NCI-H510A (cell line): ENCODE results near the gene DNMT3A.

Experiments
- DNase-seq: peaks from one replicate; lab custom pipeline; 2025; lab: John Stamatoyannopoulos, UW

DNMT3A gene

GRCh38 chr2:25257032-25257552, 84.6 kb downstream of the DNMT3A start:
- no peak for DNase-seq

- DNase-seq = no peak
These were observed 85.2 kb downstream of the DNMT3A start for GRCh38 chr2:25256488-25256875.

- no peak for DNase-seq
These were observed 85.8 kb downstream of the DNMT3A start for GRCh38 chr2:25255745-25256487.

- DNase-seq = no peak
These were observed 86.8 kb downstream of the DNMT3A start for GRCh38 chr2:25254961-25255360.

GRCh38 chr2:25253153-25253626, 88.5 kb downstream of the DNMT3A start:
- no peak for DNase-seq

GRCh38 chr2:25252291-25253152, 89.2 kb downstream of the DNMT3A start:
- DNase-seq = peak; percentile 86

GRCh38 chr2:25251422-25252273, 90.1 kb downstream of the DNMT3A start:
- DNase-seq = no peak

- no peak for DNase-seq
These were observed 90.7 kb downstream of the DNMT3A start for GRCh38 chr2:25251071-25251421.

GRCh38 chr2:25250331-25251070, 91.2 kb downstream of the DNMT3A start:
- DNase-seq = no peak

GRCh38 chr2:25249785-25250184, 91.9 kb downstream of the DNMT3A start:
- DNase-seq = no peak

- DNase-seq = no peak
These were observed 93.8 kb downstream of the DNMT3A start for GRCh38 chr2:25247792-25248512.

GRCh38 chr2:25246558-25247290, 95.0 kb downstream of the DNMT3A start:
- DNase-seq = no peak

GRCh38 chr2:25246001-25246400, 95.7 kb downstream of the DNMT3A start:
- DNase-seq = no peak

- no peak for DNase-seq
These were observed 96.6 kb downstream of the DNMT3A start for GRCh38 chr2:25245141-25245540.

GRCh38 chr2:25243995-25244394, 97.7 kb downstream of the DNMT3A start:
- no peak for DNase-seq

- no peak for DNase-seq
These were observed 100.3 kb downstream of the DNMT3A start for GRCh38 chr2:25241452-25241851.

- no peak for DNase-seq
These were observed 101.1 kb downstream of the DNMT3A start for GRCh38 chr2:25240636-25241035.

- no peak for DNase-seq
These were observed 102.8 kb downstream of the DNMT3A start for GRCh38 chr2:25238920-25239319.

GRCh38 chr2:25237764-25238163, 104.0 kb downstream of the DNMT3A start:
- no peak for DNase-seq

GRCh38 chr2:25236736-25237135, 105.0 kb downstream of the DNMT3A start:
- DNase-seq = no peak
